ENCODE results near the gene RNF157.

Gene RNF157

GRCh38 chr17:76154292-76154691, 86.0 kb downstream of the RNF157 start:
- DNase-seq = no peak

- DNase-seq = no peak
Measured at GRCh38 chr17:76153640-76154039, 86.7 kb downstream of the RNF157 start.

GRCh38 chr17:76153202-76153601, 87.1 kb downstream of the RNF157 start:
- no peak for DNase-seq

GRCh38 chr17:76152591-76152990, 87.7 kb downstream of the RNF157 start:
- DNase-seq = no peak

GRCh38 chr17:76151896-76152454, 88.3 kb downstream of the RNF157 start:
- no peak for DNase-seq

GRCh38 chr17:76150712-76151622, 89.3 kb downstream of the RNF157 start:
- DNase-seq = no peak

- DNase-seq = no peak
Measured at GRCh38 chr17:76149214-76149613, 91.1 kb downstream of the RNF157 start.

- DNase-seq = no peak
Measured at GRCh38 chr17:76148015-76148326, 92.3 kb downstream of the RNF157 start.

GRCh38 chr17:76147211-76148014, 92.9 kb downstream of the RNF157 start:
- peak; percentile 54 for DNase-seq

GRCh38 chr17:76146053-76146851, 94.0 kb downstream of the RNF157 start:
- DNase-seq = no peak

GRCh38 chr17:76145231-76146052, 94.9 kb downstream of the RNF157 start:
- no peak for DNase-seq

- no peak for DNase-seq
Measured at GRCh38 chr17:76142585-76143041, 97.7 kb downstream of the RNF157 start.

- no peak for DNase-seq
Measured at GRCh38 chr17:76142039-76142584, 98.2 kb downstream of the RNF157 start.

- peak; percentile 73 for DNase-seq
Measured at GRCh38 chr17:76141212-76142038, 98.9 kb downstream of the RNF157 start, which contains the start of gene FOXJ1. TSS of gene FOXJ1 (minus strand) at chr17:76141245. CDS start at chr17:76140395, 850 bp downstream.

- no peak for DNase-seq
Measured at GRCh38 chr17:76140661-76141211, 99.6 kb downstream of the RNF157 start.

GRCh38 chr17:76139801-76140660, 100.3 kb downstream of the RNF157 start:
- no peak for DNase-seq

- no peak for DNase-seq
Measured at GRCh38 chr17:76138896-76139752, 101.2 kb downstream of the RNF157 start.
